ENCODE data around the gene CIRBP. TPM values are rescaled to one million over a fixed set of nuclear protein-coding genes. Genes with fewer than 3 reads are reported as not detected.
A peak's percentile ranks its signal among the peaks of the same experiment; 100 is the strongest.

CIRBP gene
- total and polyA plus RNA-seq, 2 of the 13 experiments (the other 11 are each of a cell fraction or from before 2014, with no cell fraction given) = 133 to 140 TPM

DNA sequence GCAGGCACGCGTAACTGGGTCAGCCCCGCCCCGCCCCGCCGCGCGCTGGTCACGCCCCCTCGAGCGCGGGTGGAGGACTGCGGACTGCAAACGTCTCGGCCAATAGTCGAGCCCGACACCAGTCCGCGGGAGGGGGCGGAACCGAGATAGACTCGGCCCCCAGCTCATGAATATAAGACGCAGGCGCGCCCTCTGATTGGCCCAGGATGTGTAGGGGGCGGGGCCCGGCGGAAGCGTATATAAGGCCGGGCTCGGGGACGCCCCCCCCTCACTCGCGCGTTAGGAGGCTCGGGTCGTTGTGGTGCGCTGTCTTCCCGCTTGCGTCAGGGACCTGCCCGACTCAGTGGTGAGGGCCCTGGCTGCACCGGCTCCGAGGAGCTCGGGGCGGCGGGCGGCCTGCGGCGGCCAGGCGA lies at the start of gene CIRBP (continued):
- TF ChIP-seq ZNF652 (CRISPR knock-in tag; IDR thresholded peaks at IDR 0.05; ENCODE audit: borderline replicate concordance, low read depth) (no peak), ZNF570 (CRISPR knock-in tag; IDR thresholded peaks at IDR 0.05; ENCODE audit: borderline replicate concordance) (no peak), SPEN (CRISPR knock-in tag; IDR thresholded peaks at IDR 0.05; ENCODE audit: low read depth) (no peak; the same call in none of the 2 replicates), TAF15 (IDR thresholded peaks at IDR 0.05; ENCODE audit: low read depth, low read length, poor library complexity, severe bottlenecking) (no peak), PHF8 (CRISPR knock-in tag; IDR thresholded peaks at IDR 0.05) (peak; percentile 35; the same call in 1 of the 2 replicates), ZNF253 (CRISPR knock-in tag; IDR thresholded peaks at IDR 0.05; ENCODE audit: borderline replicate concordance) (no peak), FOSL1 (CRISPR knock-in tag; IDR thresholded peaks at IDR 0.05; ENCODE audit: borderline replicate concordance) (no peak), PRMT3 (CRISPR knock-in tag; IDR thresholded peaks at IDR 0.05; ENCODE audit: borderline replicate concordance, low read depth) (no peak), ZNF780A (CRISPR knock-in tag; IDR thresholded peaks at IDR 0.05) (no peak), ZNF567 (CRISPR knock-in tag; IDR thresholded peaks at IDR 0.05; ENCODE audit: borderline replicate concordance) (no peak), ZNF558 (CRISPR knock-in tag; IDR thresholded peaks at IDR 0.05; ENCODE audit: borderline replicate concordance) (no peak), SOX13 (IDR thresholded peaks at IDR 0.05) (0 out of 2 replicates have a peak, but pooled peaks have one; percentile 20), SOX13 (CRISPR knock-in tag; conservative IDR thresholded peaks at IDR 0.05 in 1 of 2, IDR thresholded peaks at IDR 0.05 in 1 of 2) (0 out of 4 replicates have a peak, but pooled peaks of 1 of the 2 experiments have one; percentile 5), GTF3A (CRISPR knock-in tag; conservative IDR thresholded peaks at IDR 0.05) (no peak), ZNF556 (CRISPR knock-in tag; IDR thresholded peaks at IDR 0.05; ENCODE audit: borderline replicate concordance) (no peak), ELF1 (CRISPR knock-in tag; IDR thresholded peaks at IDR 0.05) (peak; percentile 48; the same call in 1 of the 2 replicates), PHB2 (IDR thresholded peaks at IDR 0.05; ENCODE audit: partially characterized antibody) (no peak), ZNF761 (CRISPR knock-in tag; conservative IDR thresholded peaks at IDR 0.05) (0 out of 2 replicates have a peak, but pooled peaks have one; percentile 35), SNAI1 (CRISPR knock-in tag; IDR thresholded peaks at IDR 0.05; ENCODE audit: borderline replicate concordance) (no peak), NAIF1 (CRISPR knock-in tag; IDR thresholded peaks at IDR 0.05; ENCODE audit: borderline replicate concordance) (no peak), TEAD2 (CRISPR knock-in tag; IDR thresholded peaks at IDR 0.05) (no peak), RARG (CRISPR knock-in tag; IDR thresholded peaks at IDR 0.05; ENCODE audit: low read depth) (no peak), ATAD3A (CRISPR knock-in tag; IDR thresholded peaks at IDR 0.05) (no peak), LCORL (IDR thresholded peaks at IDR 0.05) (no peak), LCORL (CRISPR knock-in tag; IDR thresholded peaks at IDR 0.05) (no peak; the same call in 1 of the 2 replicates), ZNF678 (CRISPR knock-in tag; IDR thresholded peaks at IDR 0.05) (no peak)
- TF ChIP-seq, protein P1, sequence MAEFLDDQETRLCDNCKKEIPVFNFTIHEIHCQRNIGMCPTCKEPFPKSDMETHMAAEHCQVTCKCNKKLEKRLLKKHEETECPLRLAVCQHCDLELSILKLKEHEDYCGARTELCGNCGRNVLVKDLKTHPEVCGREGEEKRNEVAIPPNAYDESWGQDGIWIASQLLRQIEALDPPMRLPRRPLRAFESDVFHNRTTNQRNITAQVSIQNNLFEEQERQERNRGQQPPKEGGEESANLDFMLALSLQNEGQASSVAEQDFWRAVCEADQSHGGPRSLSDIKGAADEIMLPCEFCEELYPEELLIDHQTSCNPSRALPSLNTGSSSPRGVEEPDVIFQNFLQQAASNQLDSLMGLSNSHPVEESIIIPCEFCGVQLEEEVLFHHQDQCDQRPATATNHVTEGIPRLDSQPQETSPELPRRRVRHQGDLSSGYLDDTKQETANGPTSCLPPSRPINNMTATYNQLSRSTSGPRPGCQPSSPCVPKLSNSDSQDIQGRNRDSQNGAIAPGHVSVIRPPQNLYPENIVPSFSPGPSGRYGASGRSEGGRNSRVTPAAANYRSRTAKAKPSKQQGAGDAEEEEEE (CRISPR knock-in tag; IDR thresholded peaks at IDR 0.05; ENCODE audit: borderline replicate concordance) = no peak
- TF ChIP-seq, protein P2, sequence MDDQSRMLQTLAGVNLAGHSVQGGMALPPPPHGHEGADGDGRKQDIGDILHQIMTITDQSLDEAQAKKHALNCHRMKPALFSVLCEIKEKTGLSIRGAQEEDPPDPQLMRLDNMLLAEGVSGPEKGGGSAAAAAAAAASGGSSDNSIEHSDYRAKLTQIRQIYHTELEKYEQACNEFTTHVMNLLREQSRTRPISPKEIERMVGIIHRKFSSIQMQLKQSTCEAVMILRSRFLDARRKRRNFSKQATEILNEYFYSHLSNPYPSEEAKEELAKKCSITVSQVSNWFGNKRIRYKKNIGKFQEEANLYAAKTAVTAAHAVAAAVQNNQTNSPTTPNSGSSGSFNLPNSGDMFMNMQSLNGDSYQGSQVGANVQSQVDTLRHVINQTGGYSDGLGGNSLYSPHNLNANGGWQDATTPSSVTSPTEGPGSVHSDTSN (CRISPR knock-in tag; IDR thresholded peaks at IDR 0.05; ENCODE audit: borderline replicate concordance) = no peak
- TF ChIP-seq, protein P3, sequence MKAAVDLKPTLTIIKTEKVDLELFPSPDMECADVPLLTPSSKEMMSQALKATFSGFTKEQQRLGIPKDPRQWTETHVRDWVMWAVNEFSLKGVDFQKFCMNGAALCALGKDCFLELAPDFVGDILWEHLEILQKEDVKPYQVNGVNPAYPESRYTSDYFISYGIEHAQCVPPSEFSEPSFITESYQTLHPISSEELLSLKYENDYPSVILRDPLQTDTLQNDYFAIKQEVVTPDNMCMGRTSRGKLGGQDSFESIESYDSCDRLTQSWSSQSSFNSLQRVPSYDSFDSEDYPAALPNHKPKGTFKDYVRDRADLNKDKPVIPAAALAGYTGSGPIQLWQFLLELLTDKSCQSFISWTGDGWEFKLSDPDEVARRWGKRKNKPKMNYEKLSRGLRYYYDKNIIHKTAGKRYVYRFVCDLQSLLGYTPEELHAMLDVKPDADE (CRISPR knock-in tag; IDR thresholded peaks at IDR 0.05) = peak; percentile 81; the same call in 1 of the 2 replicates

Data from HepG2 (cell line).